DND-41 (cell line): ENCODE measurements around the gene COL19A1.

ENCODE experiments used
- ATAC-seq: fragments of 200-7000 bp; cut with Tn5 transposase; 3 replicates; pipeline ENCODE4 v1.9.1; 2021; ENCODE audit warnings: low read depth; ENCODE audit not compliant: insufficient read depth
- DNase-seq: peaks from one replicate; pipeline ENCODE4 v3.0.0-alpha.2; 2020
- H2AFZ ChIP-seq: 2 replicates; pipeline ENCODE4 v1.6.0; 2012; ENCODE audit warnings: low read depth, low read length
- H3K27ac ChIP-seq: 2 replicates; pipeline ENCODE4 v1.5.1; 2012; ENCODE audit warnings: low read length, inconsistent platforms
- H3K27me3 ChIP-seq: fragments of 200-600 bp; sonication (generic); 2 replicates; pipeline ENCODE4 v1.6.0; 2012; ENCODE audit warnings: low read length, mild to moderate bottlenecking, inconsistent platforms; ENCODE audit not compliant: insufficient read depth, poor library complexity
- H3K36me3 ChIP-seq: 2 replicates; pipeline ENCODE4 v1.5.1; 2012; ENCODE audit warnings: low read length, inconsistent platforms; ENCODE audit not compliant: insufficient read depth
- H3K4me1 ChIP-seq: 2 replicates; pipeline ENCODE4 v1.5.1; 2012; ENCODE audit warnings: mild to moderate bottlenecking, low read length; ENCODE audit not compliant: insufficient read depth
- H3K4me2 ChIP-seq: 2 replicates; pipeline ENCODE4 v1.6.0; 2012; ENCODE audit warnings: mild to moderate bottlenecking, moderate library complexity, low read length, inconsistent platforms; ENCODE audit not compliant: insufficient read depth
- H3K4me3 ChIP-seq, 2 experiments: fragments of 200-600 bp in 1 of 2; shearing (Covaris generic) in 1 of 2; 2 replicates each; pipeline ENCODE4 v1.5.1; 2012 to 2016; ENCODE audit warnings: inconsistent platforms in 2 of 2, low read length in 2 of 2, mild to moderate bottlenecking in 2 of 2, low read depth in 1 of 2, moderate library complexity in 1 of 2
- H3K79me2 ChIP-seq: 2 replicates; pipeline ENCODE4 v1.6.0; 2012; ENCODE audit warnings: low read length, inconsistent platforms; ENCODE audit not compliant: insufficient read depth
- H3K9ac ChIP-seq: 2 replicates; pipeline ENCODE4 v1.6.0; 2012; ENCODE audit warnings: low read depth, mild to moderate bottlenecking, inconsistent platforms, low read length, moderate library complexity
- H3K9me3 ChIP-seq: 2 replicates; pipeline ENCODE4 v1.5.1; 2012; ENCODE audit warnings: low read length, moderate library complexity, mild to moderate bottlenecking, inconsistent platforms; ENCODE audit not compliant: insufficient read depth, severe bottlenecking
- H4K20me1 ChIP-seq: 2 replicates; pipeline ENCODE4 v1.6.0; 2012; ENCODE audit warnings: low read length; ENCODE audit not compliant: insufficient read depth
- CTCF ChIP-seq: IDR thresholded peaks from 2 replicates; pipeline ENCODE4 v1.5.1; 2012; ENCODE audit warnings: borderline replicate concordance, low read length, moderate library complexity, mild to moderate bottlenecking; ENCODE audit not compliant: poor library complexity, severe bottlenecking; ENCODE audit errors: extremely low read depth
- EZH2 ChIP-seq: IDR thresholded peaks from 3 replicates; pipeline ENCODE4 v1.6.1; 2012; ENCODE audit warnings: borderline replicate concordance, low read depth, mild to moderate bottlenecking, moderate library complexity, low read length, inconsistent platforms; ENCODE audit not compliant: severe bottlenecking

Gene COL19A1

GRCh38 chr6:70110126-70111022 is 244.0 kb downstream of the COL19A1 start:
- H3K4me2 ChIP-seq, result no peak overlapping the region
- no peak for DNase-seq
- H3K79me2 ChIP-seq, result no peaks in the 10 kb centered on the region
- no peaks in the 10 kb centered on the region for H3K9me3 ChIP-seq
- H3K27me3 ChIP-seq, result peaks cover 5% of the 10 kb centered on the region
- no peak overlapping the region for H3K27ac ChIP-seq
- no peak for ATAC-seq
- TF ChIP-seq EZH2, result no peak
- TF ChIP-seq CTCF, result no peak
- H4K20me1 ChIP-seq, result no peaks in the 10 kb centered on the region
- H3K4me1 ChIP-seq, result no peaks in the 10 kb centered on the region
- no peak overlapping the region for H2AFZ ChIP-seq
- H3K4me3 ChIP-seq, result no peak overlapping the region
- no peak overlapping the region for H3K9ac ChIP-seq
- no peaks in the 10 kb centered on the region for H3K36me3 ChIP-seq

GRCh38 chr6:70111737-70112136 is 245.4 kb downstream of the COL19A1 start:
- ATAC-seq, result no peak
- no peak for DNase-seq
- H3K4me1 ChIP-seq, result no peaks in the 10 kb centered on the region

GRCh38 chr6:70112716-70113115 is 246.4 kb downstream of the COL19A1 start:
- Histone ChIP-seq H2AFZ (no peak overlapping the region), H3K4me3 (no peak overlapping the region), H3K9ac (no peak overlapping the region), H3K4me2 (no peak overlapping the region), H4K20me1 (no peaks in the 10 kb centered on the region), H3K27me3 (peaks cover 3% of the 10 kb centered on the region), H3K27ac (no peak overlapping the region), H3K4me1 (no peaks in the 10 kb centered on the region), H3K36me3 (no peaks in the 10 kb centered on the region), H3K79me2 (no peaks in the 10 kb centered on the region), H3K9me3 (no peaks in the 10 kb centered on the region)
- no peak for DNase-seq
- TF ChIP-seq CTCF (no peak), EZH2 (no peak)
- ATAC-seq, result no peak

More at GRCh38 chr6:70111737-70112136, 245.4 kb downstream of the COL19A1 start:
- Histone ChIP-seq H3K4me2 (no peak overlapping the region), H4K20me1 (no peaks in the 10 kb centered on the region), H3K4me3 (no peak overlapping the region), H3K27me3 (peaks cover 5% of the 10 kb centered on the region), H3K36me3 (no peaks in the 10 kb centered on the region), H3K27ac (no peak overlapping the region), H3K9ac (no peak overlapping the region), H2AFZ (no peak overlapping the region), H3K79me2 (no peaks in the 10 kb centered on the region), H3K9me3 (no peaks in the 10 kb centered on the region)
- TF ChIP-seq EZH2 (no peak), CTCF (no peak)
